D721Med (cell line): Measurements from ENCODE around the gene MED31.

Experiments
- DNase-seq: peaks from one replicate; pipeline ENCODE4 v3.0.0; 2011; ENCODE audit warnings: low spot score; ENCODE audit not compliant: insufficient read length
- FAIRE-seq: peaks from 2 replicates; lab custom pipeline; 2011; peaks lifted over from hg19 to GRCh38; lab: Jason Lieb, UNC
- TF ChIP-seq, protein P1 (sequence below): IDR thresholded peaks from 2 replicates; pipeline ENCODE4 v1.5.1; 2012; ENCODE audit warnings: mild to moderate bottlenecking, control low read depth; ENCODE audit not compliant: insufficient read depth; ENCODE audit errors: missing control alignments

The MED31 gene

DNA sequence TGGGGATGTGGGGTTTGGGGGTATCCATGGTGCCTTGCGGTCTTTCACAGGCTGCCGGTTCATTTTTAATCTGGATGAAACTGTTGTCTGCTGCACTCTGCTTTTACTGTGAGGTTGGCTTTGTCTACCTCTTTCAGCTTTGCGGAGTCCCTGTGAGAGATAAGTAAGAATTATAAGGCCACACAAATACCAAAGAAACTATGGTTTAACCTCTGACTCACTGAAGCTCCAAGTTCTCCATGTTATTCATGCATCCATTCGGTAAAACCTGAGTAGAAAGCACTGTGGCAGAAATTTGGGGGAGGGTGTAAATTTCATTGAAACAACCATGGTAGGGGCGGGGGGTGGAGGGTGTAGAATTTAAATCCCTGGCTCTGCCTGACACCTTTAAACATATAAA, 41.4 kb downstream of the MED31 start:
- no peak for DNase-seq
- no peak for FAIRE-seq
- TF ChIP-seq, protein P1, sequence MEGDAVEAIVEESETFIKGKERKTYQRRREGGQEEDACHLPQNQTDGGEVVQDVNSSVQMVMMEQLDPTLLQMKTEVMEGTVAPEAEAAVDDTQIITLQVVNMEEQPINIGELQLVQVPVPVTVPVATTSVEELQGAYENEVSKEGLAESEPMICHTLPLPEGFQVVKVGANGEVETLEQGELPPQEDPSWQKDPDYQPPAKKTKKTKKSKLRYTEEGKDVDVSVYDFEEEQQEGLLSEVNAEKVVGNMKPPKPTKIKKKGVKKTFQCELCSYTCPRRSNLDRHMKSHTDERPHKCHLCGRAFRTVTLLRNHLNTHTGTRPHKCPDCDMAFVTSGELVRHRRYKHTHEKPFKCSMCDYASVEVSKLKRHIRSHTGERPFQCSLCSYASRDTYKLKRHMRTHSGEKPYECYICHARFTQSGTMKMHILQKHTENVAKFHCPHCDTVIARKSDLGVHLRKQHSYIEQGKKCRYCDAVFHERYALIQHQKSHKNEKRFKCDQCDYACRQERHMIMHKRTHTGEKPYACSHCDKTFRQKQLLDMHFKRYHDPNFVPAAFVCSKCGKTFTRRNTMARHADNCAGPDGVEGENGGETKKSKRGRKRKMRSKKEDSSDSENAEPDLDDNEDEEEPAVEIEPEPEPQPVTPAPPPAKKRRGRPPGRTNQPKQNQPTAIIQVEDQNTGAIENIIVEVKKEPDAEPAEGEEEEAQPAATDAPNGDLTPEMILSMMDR, result no peak

DNA sequence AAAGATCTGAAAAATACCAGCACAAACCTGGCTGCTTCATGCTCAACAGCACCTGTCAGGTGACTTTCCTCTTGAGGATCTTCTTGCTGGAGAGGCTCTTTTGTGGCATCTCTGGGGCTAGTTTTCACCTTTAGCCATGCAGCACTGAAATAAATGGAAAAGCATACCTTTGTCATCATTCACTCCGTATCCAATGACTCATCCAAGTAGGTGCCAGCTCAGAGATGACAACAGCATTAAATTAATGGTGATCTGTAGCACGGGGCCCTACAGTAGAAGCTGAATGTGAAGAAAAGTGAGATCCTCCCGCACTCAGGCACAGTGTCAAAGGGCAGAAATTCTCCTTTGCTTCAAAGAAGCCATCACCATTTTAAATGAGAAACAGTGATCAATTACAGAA, 43.1 kb downstream of the MED31 start:
- no peak for FAIRE-seq
- TF ChIP-seq, protein P1, result no peak

GRCh38 chr17:6605142-6605541, 46.3 kb downstream of the MED31 start:
- DNase-seq, result no peak
- FAIRE-seq, result no peak
- TF ChIP-seq, protein P1, result no peak

More for the DNA sequence above, 43.1 kb downstream of the MED31 start:
- DNase-seq, result no peak

- no peak for DNase-seq
- no peak for FAIRE-seq
Observed at GRCh38 chr17:6603744-6604325, 47.6 kb downstream of the MED31 start.

DNA sequence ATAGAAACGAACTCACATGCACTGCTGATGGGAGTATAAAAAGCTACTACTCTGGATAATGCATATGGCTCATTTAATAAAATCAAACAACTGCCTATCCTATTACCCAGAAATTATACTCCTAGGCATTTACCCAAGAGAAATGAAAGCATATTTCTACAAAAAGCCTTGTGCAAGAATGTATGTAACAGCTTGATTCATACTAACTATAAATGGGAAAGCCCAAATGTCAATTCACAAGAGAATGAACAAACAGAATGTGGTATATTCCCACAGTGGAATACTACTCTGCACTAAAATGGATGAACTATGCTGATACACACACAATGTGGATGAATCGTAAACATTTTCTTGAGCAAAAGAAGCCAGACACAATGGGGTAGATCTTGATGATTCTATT, 49.3 kb downstream of the MED31 start:
- TF ChIP-seq, protein P1, result no peak
- no peak for DNase-seq
- no peak for FAIRE-seq

More at GRCh38 chr17:6603744-6604325, 47.6 kb downstream of the MED31 start:
- TF ChIP-seq, protein P1, result no peak

DNA sequence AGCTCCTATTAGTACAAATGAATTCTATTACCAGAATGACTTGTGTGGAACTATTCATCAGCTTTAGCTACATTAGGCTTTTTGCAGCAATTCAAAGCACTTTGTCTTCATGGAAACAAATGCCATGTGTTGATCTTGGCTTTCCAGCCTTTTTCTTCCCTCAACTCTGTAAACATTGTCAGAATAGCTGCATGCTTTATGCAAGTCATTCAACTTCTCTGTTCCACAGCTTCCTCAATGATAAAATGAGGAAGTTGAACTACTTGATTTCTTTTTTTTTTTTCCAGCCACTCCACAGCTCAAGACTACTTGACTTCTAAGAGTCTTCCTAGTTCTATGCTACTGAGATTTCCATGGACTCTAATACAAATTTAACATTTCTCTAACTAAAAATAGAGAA, 52.0 kb downstream of the MED31 start:
- TF ChIP-seq, protein P1, result no peak
- DNase-seq, result no peak
- no peak for FAIRE-seq

GRCh38 chr17:6597727-6598126, 53.7 kb downstream of the MED31 start:
- TF ChIP-seq, protein P1, result no peak
- FAIRE-seq, result no peak
- DNase-seq, result no peak
